Peyer's patch (tissue), 4 donors: Measurements from ENCODE around the gene SGK2. TPM values are rescaled to one million over a fixed set of nuclear protein-coding genes. Genes with fewer than 3 reads are reported as not detected.

Experiments
- DNase-seq, 3 donors: peaks; one replicate each; pipeline ENCODE4 v3.0.0-alpha.2; 2017 to 2019
- H3K27ac ChIP-seq, 4 donors: fragments of 200-600 bp; sonication (generic); one replicate each; pipeline ENCODE4 v1.5.1; 2016 to 2019
- H3K27me3 ChIP-seq, 2 donors: fragments of 200-600 bp; sonication (generic); one replicate each; pipeline ENCODE4 v1.5.1; 2019
- H3K36me3 ChIP-seq, 3 donors: fragments of 200-600 bp; sonication (generic); one replicate each; pipeline ENCODE4 v1.5.1; 2016 to 2019
- H3K4me1 ChIP-seq, 4 donors: fragments of 200-600 bp; sonication (generic); one replicate each; pipeline ENCODE4 v1.5.1; 2016 to 2019
- H3K4me3 ChIP-seq, 4 donors: fragments of 200-600 bp; sonication (generic); 1 replicate in 3 of 4; 2 replicates in 1 of 4; pipeline ENCODE4 v1.5.1; 2016 to 2019; ENCODE audit warnings: mild to moderate bottlenecking in 1 of 4
- H3K9me3 ChIP-seq, 4 donors: fragments of 200-600 bp; sonication (generic); one replicate each; pipeline ENCODE4 v1.5.1; 2016 to 2019; ENCODE audit warnings: mild to moderate bottlenecking in 1 of 4
- CTCF ChIP-seq, 6 experiments: fragments of 450-650 bp in 4 of 6; fragments of 200-600 bp in 2 of 6; sonication (generic) in 1 of 6; IDR thresholded peaks; one replicate each; pipeline ENCODE4 v1.5.1; 2017 to 2019; ENCODE audit warnings: antibody characterized with exemption in 6 of 6, mild to moderate bottlenecking in 3 of 6, moderate library complexity in 1 of 6
- POLR2A ChIP-seq, 2 donors: fragments of 450-650 bp; IDR thresholded peaks; one replicate each; pipeline ENCODE4 v1.5.1; 2017; ENCODE audit warnings: antibody characterized with exemption in 2 of 2, mild to moderate bottlenecking in 2 of 2, moderate library complexity in 2 of 2
- total RNA-seq, 4 donors: library from RNA; depleted of rRNA; stranded (reverse); fragments of >200 nt; gene quantifications; one replicate each; pipeline ENCODE4 v1.1.0, GENCODE V29; 2016

The SGK2 gene
- total RNA-seq, 4 donors from 2014 or later = 64.4 to 160 (median 115) TPM

DNA sequence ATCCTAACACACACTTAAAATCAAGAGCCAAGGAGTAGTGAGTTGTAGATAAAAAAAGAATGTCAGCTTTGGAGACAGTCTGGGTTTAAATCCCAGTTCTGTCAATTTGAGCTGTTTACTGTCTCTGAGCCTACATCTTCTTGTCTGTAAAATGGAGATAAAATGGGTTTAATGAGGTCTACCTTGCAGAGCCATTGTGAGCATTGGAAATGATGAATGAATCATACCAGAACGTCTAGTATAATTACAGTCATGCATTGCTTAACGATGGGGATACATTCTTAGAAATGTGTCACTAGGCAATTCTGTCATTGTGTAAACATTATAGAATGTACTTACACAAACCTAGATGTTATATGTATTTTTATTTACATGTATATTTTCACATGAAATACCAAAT is 17.6 kb upstream of the SGK2 start:
- no peak for TF ChIP-seq POLR2A (IDR thresholded peaks at IDR 0.05)
- TF ChIP-seq CTCF (IDR thresholded peaks at IDR 0.05) = no peak
- Histone ChIP-seq H3K9me3 (no peaks in the 10 kb centered on the region), H3K4me3 (no peak overlapping the region), H3K36me3 (peaks cover 0 to 12% (median 0%) of the 10 kb centered on the region in 3 donors), H3K27me3 (no peaks in the 10 kb centered on the region), H3K27ac (peak overlapping the region in 2 of 4 donors; percentile 66 to 73), H3K4me1 (peaks cover 0 to 8% (median 0%) of the 10 kb centered on the region in 4 donors)
- DNase-seq = no peak

- peak overlapping the region in 2 of 4 donors; percentile 66 to 73 for H3K27ac ChIP-seq
- H3K4me1 ChIP-seq = peaks cover 0 to 8% (median 0%) of the 10 kb centered on the region in 4 donors
- H3K4me3 ChIP-seq = no peak overlapping the region
- no peaks in the 10 kb centered on the region for H3K27me3 ChIP-seq
- TF ChIP-seq POLR2A (IDR thresholded peaks at IDR 0.05) = no peak
- TF ChIP-seq CTCF (IDR thresholded peaks at IDR 0.05) = no peak
- peaks cover 0 to 6% (median 0%) of the 10 kb centered on the region in 3 donors for H3K36me3 ChIP-seq
- peak in 1 of 3 donors; percentile 68 for DNase-seq
- H3K9me3 ChIP-seq = no peaks in the 10 kb centered on the region
These were observed 16.7 kb upstream of the SGK2 start for GRCh38 chr20:43542161-43542560.

DNA sequence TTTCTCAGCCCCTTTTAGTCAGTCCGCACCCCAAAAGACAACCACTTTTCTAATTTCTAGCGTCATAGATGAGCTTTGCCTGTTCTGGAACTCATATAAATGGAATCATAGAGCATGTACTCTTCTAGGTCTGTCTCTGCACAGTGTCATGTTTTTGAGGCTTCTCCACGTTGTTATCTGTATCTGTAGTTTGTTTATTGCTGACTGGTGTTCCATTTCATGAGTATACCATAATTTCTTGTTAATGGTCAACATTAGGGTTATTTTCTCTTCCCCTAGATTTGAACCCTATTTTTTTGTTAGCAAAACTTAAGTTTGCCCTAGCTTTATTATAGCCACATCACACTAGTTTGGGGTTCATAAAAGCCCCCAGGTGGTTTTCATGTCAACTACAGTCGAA is 16.2 kb upstream of the SGK2 start:
- DNase-seq = no peak
- Histone ChIP-seq H3K9me3 (peaks cover 0 to 3% (median 0%) of the 10 kb centered on the region in 4 donors), H3K27ac (no peak overlapping the region), H3K4me3 (no peak overlapping the region), H3K27me3 (no peaks in the 10 kb centered on the region), H3K36me3 (peaks cover 0 to 6% (median 0%) of the 10 kb centered on the region in 3 donors), H3K4me1 (peaks cover 0 to 8% (median 0%) of the 10 kb centered on the region in 4 donors)
- TF ChIP-seq POLR2A (IDR thresholded peaks at IDR 0.05) (no peak), CTCF (IDR thresholded peaks at IDR 0.05) (no peak)

- Histone ChIP-seq H3K4me3 (no peak overlapping the region), H3K4me1 (peaks cover 0 to 8% (median 0%) of the 10 kb centered on the region in 4 donors), H3K27me3 (no peaks in the 10 kb centered on the region), H3K27ac (no peak overlapping the region), H3K9me3 (peaks cover 0 to 4% (median 0%) of the 10 kb centered on the region in 4 donors), H3K36me3 (peaks cover 0 to 6% (median 0%) of the 10 kb centered on the region in 3 donors)
- DNase-seq = no peak
- TF ChIP-seq POLR2A (IDR thresholded peaks at IDR 0.05) = no peak
- no peak for TF ChIP-seq CTCF (IDR thresholded peaks at IDR 0.05)
These were observed 15.7 kb upstream of the SGK2 start for GRCh38 chr20:43543138-43543537.

DNA sequence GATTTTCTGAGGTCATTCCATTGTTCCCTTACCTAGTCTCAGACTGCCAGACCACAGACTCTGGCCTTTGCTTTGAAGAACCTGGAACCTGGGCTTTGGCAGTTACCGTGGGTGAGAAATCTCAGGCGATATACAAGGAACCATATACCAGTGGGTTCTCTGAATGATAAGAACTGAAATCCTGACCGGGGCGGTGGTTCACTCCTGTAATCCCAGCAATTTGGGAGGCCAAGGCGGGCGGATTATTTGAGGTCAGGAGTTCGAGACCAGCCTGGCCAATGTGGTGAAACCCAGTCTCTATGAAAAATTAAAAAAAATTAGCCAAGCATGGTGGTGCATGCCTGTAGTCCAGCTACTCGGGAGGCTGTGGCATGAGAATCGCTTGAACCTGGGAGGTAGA is 14.3 kb upstream of the SGK2 start:
- H3K27ac ChIP-seq = no peak overlapping the region
- no peak overlapping the region for H3K4me3 ChIP-seq
- H3K36me3 ChIP-seq = peaks cover 0 to 6% (median 0%) of the 10 kb centered on the region in 3 donors
- peaks cover 0 to 4% (median 0%) of the 10 kb centered on the region in 4 donors for H3K9me3 ChIP-seq
- DNase-seq = no peak
- TF ChIP-seq POLR2A (IDR thresholded peaks at IDR 0.05) = no peak
- no peak for TF ChIP-seq CTCF (IDR thresholded peaks at IDR 0.05)
- H3K27me3 ChIP-seq = no peaks in the 10 kb centered on the region
- H3K4me1 ChIP-seq = peaks cover 0 to 8% (median 0%) of the 10 kb centered on the region in 4 donors
